Fibroblast of villous mesenchyme (primary cell): Measurements from ENCODE around the gene PRKN. TPM values are rescaled to one million over a fixed set of nuclear protein-coding genes. Genes with fewer than 3 reads are reported as not detected.

ENCODE experiments used
- DNase-seq: peaks from one replicate; pipeline ENCODE4 v3.0.0-alpha.2; 2010; ENCODE audit warnings: low read depth
- H3K4me3 ChIP-seq: 2 replicates; pipeline ENCODE4 v1.5.1; 2011; ENCODE audit warnings: low read depth, mild to moderate bottlenecking, low read length
- CTCF ChIP-seq: IDR thresholded peaks from 2 replicates; pipeline ENCODE4 v1.5.1; 2012; ENCODE audit warnings: low read depth, mild to moderate bottlenecking, low read length; ENCODE audit not compliant: insufficient read depth
- total RNA-seq: library from RNA; depleted of rRNA; stranded (reverse); fragments of >200 nt; gene quantifications from 2 replicates; pipeline ENCODE4 v1.2.3, GENCODE V29; 2012

The PRKN gene
- total RNA-seq, 1 donor, result 2.2 TPM

- no peak overlapping the region for H3K4me3 ChIP-seq
- DNase-seq, result no peak
- no peak for TF ChIP-seq CTCF
These were observed 618.0 kb downstream of the PRKN start for GRCh38 chr6:162109480-162110050.

GRCh38 chr6:162108041-162108440 is 619.5 kb downstream of the PRKN start:
- no peak overlapping the region for H3K4me3 ChIP-seq
- TF ChIP-seq CTCF, result no peak
- no peak for DNase-seq

GRCh38 chr6:162100096-162100495 is 627.5 kb downstream of the PRKN start:
- H3K4me3 ChIP-seq, result no peak overlapping the region
- DNase-seq, result no peak
- TF ChIP-seq CTCF, result no peak

DNA sequence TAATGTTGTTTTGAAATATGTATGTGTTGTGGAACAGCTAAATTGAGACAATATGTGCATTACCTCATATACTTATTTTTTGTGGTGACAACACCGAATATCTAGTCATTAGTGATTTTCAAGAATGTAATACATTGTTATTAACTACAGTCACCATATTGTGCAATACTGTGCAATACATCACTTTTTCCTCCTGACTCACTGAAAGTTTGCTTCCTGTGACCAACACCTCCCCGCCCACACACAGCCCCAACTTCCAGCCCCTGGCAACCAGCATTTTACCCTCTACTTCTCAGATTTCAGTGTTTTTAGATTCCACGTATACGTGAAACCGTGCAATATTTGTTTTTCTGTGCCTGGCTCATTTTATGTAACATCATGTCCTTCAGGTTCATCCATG is 627.9 kb downstream of the PRKN start:
- DNase-seq, result peak; percentile 79
- TF ChIP-seq CTCF, result no peak
- H3K4me3 ChIP-seq, result no peak overlapping the region

- no peak for DNase-seq
- TF ChIP-seq CTCF, result no peak
- no peak overlapping the region for H3K4me3 ChIP-seq
These were observed 634.6 kb downstream of the PRKN start for GRCh38 chr6:162092816-162093502.

GRCh38 chr6:162090734-162091133 is 636.8 kb downstream of the PRKN start:
- TF ChIP-seq CTCF, result no peak
- DNase-seq, result peak; percentile 16
- H3K4me3 ChIP-seq, result no peak overlapping the region
